Frontal cortex (tissue), 4 donors: Measurements from ENCODE around the gene PDE6D. TPM values are rescaled to one million over a fixed set of nuclear protein-coding genes. Genes with fewer than 3 reads are reported as not detected.

Experiments
- DNase-seq, 2 donors: peaks; one replicate each; pipeline ENCODE4 v3.0.0; 2012; ENCODE audit warnings: low spot score in 2 of 2
- FAIRE-seq: peaks from 2 replicates; lab custom pipeline; 2012; peaks lifted over from hg19 to GRCh38; lab: Jason Lieb, UNC
- total RNA-seq: library from RNA; depleted of rRNA; stranded (reverse); fragments of >200 nt; gene quantifications from one replicate; pipeline ENCODE4 v1.2.3, GENCODE V29; 2014
- donor health status: control.
- donor health status: control.
- donor health status: control.

Gene PDE6D
- 28.1 TPM for total RNA-seq

DNA sequence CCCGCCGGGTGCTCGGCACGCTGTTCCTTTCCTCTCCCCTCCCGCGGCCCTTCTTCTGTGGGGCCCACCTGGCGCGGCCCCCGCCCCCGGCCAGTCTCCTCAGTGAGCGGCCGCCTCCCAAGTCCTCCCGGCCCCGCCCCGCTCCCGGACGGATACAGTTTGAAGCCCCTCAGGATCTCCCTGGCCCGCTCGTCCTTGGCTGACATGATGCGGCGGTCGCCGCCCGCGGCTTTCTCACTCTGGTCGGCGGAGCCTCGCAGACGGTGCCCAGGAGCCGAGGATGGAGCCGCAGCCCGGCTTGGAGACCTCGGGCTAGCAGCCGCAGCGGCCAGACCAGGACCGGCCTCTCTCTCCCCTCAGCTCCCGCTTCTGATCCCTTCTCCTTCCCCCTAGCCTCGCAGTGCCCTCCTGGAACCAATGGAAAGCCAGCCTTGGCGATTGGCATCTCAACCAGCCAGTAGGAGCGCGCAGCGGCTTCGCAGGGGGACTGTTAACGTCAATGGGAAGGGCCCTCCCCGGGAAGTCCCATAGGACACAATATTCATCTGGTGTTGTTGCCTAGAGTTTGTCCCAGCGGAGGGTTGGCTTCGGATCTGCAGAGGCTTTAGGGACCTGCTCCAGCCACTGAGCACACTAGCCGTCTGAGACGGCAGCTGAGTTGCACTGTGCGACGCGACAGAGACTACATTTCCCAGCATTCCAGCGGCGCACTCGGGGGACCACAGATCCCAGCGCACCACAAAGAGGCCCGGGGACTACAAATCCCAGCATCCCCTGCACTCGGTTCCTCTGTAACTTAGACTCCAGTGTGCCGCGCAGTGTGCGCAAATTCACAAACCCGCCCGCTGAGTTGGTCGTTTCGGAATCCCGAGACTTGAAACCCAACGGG lies at the start of gene PDE6D:
TSS of gene PDE6D (minus strand) at position 374 of the 889 bp plus-strand sequence. CDS start at position 206, 168 bp downstream.
- DNase-seq (peak; percentile 96 to 97), FAIRE-seq (peak; percentile 6)

DNA sequence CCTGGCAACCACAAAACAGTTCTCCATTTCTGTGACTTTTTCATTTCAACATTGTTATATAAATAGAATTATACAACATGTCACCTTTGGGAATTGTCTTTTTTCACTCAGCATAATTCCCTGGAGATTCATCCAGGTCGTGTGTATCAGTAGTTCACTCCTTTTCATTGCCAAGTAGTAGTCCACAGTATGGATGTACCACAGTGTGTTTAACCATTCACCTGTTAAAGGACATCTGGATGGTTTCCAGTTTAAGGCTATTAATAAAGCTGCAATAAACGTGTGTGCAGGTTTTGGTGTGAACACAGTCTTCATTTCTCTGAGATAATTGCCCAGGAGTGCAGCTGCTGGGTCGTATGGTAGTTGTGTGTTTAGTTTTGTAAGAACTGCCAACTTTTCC lies 40.8 kb upstream of the PDE6D start:
- FAIRE-seq (no peak), DNase-seq (no peak)

DNA sequence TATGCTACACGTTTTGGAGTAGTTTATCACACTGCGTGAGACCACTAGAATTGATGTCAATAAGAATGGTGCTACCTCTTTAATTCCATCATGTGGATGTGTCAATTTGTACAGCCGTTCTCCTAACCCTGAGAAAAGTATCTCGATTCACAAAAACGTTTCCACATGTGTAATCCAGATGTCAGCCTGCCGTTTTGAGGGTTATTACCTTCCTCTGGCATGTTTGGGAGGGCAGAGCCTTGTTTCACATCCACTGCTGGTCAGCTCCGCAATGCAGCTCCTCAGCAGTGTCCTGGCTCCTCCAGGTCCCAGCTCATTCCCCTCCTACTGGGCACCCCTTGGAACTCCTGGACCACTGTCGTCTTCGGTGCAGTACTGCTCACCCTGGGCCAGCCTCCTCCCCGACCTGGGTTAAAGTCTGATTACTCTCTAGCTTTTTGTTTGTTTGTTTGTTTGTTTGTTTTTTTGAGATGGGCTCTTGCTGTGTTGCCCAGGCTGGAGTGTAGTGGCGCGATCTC lies 39.8 kb upstream of the PDE6D start:
- DNase-seq: no peak
- FAIRE-seq: no peak

DNA sequence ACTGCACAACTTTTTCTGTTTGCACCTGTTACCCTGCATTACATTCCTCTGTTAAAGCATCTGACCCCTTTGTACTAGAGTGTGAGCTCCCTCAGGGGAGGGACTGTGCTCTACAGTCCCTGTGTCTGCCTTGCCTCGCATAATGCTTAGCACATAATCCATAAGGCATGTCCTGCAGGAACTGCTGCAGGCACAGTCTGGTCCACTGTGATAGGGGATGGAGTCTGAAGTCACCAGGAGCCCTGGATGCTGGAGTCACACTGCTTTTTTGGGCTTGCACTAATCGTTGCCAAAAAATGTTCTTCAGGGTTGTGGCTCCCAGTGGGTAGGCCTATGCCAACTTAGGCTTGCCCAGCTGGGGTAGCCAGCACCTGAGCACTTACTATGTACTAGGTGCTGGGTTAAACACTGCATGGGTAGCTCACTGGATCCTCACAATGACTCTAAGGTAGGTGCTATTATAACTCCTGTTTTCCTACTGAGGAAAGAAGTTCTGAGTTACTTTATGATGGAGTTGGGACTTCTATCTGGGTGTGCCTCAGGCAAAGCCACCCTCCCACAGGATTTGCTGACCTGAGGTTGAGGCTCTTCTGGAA lies 38.5 kb upstream of the PDE6D start:
- DNase-seq (no peak), FAIRE-seq (no peak)

DNA sequence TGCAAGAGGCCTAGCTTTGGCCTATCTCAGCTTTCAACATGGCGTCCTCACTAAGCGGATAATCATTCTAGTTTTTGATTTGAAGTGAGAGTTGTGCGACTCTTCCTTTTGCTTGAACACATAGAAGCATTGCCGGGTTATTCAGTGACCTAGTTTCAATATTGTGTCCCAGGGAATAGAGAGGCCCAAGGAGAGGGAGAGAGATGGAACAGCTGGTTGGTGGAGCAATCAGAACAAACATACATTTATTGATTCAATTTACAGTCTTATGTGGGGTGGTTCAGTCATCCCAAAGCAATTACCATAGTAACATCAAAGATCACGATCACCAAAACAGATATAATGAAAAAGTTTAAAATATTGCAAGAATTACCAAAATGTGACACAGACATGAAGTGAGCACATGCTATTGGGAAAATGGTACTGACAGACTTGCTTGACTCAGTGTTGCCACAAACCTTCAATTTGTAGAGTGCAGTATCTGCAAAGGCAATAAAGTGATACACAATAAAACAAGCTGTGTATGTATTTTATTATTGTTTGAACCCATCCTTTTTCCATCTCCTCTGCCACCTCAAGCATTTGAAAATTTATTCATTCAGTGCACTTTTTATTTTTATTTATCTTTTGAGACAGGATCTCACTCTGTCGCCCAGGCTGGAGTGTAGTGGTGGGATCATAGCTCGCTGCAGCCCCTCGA lies 35.4 kb upstream of the PDE6D start:
- no peak for DNase-seq
- FAIRE-seq: no peak

DNA sequence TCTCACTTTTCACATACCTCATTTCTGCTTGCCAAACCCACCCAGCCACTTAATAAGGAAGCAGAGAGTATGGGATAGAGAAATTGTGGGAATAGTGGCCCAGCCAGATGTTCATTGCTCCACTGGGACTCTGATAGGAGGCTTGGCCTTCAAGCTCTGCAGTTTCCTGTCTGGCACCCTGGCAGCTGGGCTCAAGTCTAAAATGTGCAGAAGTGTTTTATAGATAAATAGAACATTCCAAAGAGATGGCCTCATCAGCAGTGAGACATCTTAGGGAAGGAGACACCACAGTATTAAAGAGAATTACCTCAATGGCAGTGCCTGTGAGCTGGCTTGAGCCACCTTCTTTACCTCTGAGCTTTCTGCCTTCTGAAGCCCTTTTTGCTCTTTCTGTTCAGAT lies 29.8 kb upstream of the PDE6D start:
- no peak for DNase-seq

DNA sequence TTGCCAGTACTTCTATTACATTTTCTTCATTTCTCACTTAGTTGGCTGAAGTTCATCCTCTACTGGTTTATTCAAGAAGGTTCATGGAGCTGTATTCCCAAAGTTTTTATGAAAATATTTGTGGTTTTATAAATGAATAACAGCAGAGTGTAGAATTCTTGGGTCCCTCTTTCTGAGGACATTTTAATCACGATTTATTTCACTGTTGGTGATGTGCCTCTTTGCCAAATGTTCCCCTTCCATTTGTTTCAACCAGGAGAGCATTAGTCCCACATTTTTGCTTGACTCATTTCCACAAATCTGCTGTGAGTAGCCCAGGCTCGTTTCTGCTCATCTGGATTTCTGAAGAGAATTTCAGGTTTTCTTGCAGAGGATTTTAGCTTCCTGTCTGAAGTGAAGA lies 25.9 kb upstream of the PDE6D start:
- no peak for FAIRE-seq

More for the DNA sequence above, 29.8 kb upstream of the PDE6D start:
- no peak for FAIRE-seq

DNA sequence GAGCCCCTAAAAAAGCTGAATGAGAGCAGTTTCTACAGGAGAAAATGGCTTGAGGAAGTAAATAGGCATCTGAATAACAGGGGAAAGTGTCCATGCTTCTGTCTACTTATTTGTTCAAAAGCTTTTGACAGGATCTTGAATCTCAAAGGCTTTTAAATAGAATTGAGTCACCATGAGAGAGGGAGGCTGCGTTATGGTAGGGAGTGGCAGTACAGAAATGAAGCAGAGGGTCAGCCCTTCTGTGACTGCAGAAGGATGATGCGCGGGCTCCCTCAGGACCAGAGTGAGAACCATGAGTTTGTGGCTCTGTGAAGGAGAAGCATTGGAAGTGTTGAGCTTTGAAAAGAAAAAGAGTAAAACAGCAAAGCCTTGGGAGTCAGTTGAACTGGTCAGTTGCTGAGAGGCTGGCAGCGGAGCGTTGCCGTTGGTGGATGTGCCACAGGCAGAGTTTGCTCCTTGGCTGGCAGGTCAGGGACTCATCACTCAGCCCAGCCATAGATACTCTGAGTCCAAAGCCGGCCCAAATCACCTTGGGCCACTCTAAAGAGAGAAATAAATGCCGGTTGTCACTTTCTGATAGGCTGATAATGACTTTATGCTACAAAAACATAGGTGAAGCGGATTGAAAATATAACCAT lies 22.5 kb upstream of the PDE6D start:
- FAIRE-seq (no peak), DNase-seq (no peak)

More for the DNA sequence above, 25.9 kb upstream of the PDE6D start:
- DNase-seq: no peak

DNA sequence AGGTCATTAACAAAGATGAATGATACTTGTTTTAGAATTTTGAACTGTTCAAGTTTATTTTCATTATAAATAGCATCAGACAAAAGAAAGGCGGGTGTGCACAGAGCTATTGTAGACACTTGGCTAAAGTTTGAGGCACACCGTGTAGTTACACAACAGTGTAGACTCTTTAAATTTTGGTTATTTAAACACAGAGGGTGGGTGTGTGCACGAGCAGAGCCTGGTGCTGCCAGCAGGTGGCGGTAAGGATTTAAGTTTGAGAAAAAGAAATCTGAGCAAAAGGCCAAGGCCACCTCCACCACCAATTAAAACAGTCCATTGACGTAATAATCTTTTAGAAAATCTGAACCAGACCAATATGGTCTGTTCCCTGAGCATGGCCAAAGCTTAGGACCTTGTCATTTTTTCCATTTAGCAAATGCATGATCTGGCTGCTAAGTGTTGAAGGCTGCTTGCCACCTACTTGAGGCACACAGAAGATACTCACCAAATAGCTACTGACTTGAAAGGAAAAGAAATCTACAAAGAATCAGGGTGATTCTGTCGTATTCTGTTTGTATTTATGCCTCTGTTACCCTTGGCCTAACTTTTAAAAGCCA lies 19.5 kb upstream of the PDE6D start:
- DNase-seq (no peak), FAIRE-seq (no peak)

DNA sequence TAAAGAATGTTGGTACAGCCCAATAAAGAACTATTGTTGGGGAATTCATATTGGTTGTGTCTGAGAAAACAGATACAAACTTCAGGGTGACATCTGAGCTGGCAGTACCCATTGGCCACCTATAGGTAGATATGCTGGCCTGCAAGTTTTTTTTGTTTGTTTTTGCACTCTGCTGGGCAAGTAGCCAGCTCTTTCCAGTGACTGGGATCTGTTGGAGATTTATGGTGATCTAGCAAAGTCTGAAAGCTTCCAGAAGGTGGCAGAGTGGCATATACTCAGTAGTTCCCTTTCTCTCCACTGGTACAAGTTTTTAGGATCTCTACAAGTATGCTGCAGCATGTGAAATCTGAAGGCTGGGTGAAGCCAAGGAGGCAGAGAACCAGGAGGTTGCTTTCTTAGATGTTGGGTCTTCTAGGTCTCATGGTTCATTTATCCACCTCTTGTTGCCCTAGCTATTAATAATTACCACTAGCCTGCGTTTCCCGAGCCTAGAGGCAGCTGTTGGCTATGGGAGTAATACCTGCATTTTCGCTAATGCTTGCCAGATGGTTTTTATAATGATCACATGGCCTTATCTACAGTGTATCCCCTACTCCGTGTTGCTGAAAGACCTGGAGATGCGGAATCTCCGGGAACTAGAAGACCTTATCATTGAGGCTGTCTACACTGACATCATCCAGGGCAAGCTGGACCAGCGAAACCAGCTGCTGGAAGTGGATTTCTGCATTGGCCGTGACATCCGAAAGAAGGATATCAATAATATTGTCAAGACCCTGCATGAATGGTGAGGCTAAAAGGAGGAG lies 14.6 kb upstream of the PDE6D start:
- DNase-seq: no peak
- no peak for FAIRE-seq

DNA sequence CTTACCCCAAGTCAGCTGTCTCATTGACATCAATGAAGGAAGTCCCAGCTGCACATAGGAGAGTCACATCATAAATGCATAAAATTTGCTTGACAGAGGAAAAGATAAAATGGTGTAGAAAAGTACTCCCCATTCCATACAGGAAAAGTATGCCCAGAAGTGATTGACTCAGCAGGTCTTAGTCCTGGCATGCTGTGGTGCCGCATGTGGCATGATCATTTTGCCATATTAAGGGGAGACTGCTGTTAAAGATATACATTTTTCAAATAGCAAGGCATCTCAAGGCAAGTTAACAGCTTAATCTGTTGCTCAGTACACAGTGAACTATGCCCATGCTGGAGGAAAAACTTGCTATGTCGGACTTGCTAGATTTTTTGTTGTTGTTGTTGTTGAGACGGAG lies 13.3 kb upstream of the PDE6D start:
- DNase-seq (no peak), FAIRE-seq (no peak)

DNA sequence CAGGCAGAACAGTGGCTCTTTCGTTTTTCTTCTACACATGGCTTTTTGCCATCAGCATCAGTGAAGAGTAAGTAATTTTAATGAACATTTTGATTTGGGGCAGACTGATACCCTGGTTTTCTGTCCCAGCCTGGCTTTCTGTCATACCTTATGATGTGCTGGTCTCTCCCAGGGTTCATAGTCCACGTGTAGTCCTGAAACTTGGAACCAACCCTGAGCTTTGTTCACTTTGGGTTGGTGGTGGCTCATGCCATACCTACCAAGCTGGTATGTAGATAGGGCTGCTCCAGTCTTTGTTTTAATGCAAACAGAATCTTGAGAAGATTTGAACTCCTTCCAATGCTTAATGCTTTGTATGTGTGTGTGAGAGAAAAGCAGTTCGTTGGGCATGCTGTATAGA lies 10.0 kb upstream of the PDE6D start:
- FAIRE-seq (no peak), DNase-seq (no peak)

DNA sequence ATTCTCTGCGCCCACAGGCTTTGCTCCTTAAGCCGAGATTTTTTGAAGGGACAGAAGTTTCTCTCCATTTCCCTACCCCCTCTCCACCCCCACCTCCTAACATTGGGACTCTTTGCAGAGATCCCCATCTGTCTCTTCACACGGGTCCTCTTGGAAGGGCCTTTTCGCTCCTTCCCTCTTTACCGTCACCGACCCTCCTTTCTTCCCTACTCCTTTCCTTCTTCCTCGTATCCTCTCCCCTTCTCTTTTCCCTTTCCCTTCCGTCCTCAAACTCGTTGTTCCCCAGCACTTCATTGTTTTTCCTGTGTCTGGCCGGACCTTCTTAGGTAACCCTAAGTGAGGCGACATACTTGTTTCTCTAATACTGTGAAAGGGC lies 5.8 kb upstream of the PDE6D start:
- FAIRE-seq: no peak

DNA sequence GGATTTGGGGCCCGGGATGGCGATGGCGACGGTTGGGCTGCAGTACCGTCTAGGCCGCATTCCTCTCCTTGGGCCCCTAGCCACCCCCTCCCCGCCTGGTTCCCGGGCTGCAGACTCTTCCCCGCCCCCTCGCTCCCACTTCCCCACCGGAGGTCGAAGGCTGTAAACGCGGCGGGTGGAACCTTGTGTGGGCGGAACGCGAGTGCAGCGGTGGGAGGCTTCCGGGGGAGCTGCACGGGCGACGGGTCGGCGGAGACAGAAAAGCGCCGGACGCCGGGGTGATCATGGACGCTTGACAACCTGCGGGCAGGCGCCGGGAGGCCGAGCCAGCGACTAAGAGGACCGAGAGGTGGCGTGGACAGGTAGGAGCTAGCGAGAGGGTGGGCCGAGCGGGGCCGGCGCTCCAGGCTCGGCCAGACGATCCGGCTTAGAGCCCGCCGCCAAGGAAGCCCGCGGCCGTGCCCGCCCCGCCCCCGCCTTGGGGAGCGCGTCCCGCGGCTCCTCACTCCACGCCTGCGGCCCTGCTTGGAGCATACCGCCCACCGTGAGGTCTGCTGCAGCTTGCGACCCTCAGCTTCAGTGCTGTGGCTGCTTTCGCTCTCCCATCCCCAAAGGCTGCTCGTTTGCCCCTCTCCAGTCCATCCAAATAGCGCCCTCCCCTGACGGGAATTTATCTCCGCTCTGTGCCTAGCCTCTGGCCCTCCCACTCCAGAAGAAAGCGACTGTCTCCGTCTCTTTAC lies 5.3 kb upstream of the PDE6D start, which contains the start of gene COPS7B:
TSS of gene COPS7B (plus strand) at position 269 of the 740 bp plus-strand sequence. CDS start 2,126 bp downstream, outside the sequence.
- DNase-seq: peak; percentile 68 to 77
- FAIRE-seq: no peak

More for the DNA sequence above, 5.8 kb upstream of the PDE6D start:
- DNase-seq: no peak

DNA sequence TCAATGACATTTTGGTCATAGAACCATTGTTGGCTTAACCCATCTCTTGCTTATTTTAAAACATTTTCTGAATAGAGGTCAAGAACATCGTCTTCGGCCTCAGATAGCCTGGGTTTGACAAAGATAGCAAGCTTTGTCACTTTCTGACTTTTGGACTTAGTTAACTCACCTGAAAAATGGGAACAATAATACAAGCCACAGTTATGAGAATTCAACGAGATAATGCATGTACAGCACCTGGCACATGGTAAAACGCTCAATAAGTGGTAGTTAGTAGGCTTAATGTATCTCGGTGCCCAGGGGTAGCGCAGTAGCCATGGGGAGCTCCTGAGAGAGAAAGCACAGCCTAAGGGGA lies 4.7 kb upstream of the PDE6D start:
- FAIRE-seq (no peak), DNase-seq (no peak)

DNA sequence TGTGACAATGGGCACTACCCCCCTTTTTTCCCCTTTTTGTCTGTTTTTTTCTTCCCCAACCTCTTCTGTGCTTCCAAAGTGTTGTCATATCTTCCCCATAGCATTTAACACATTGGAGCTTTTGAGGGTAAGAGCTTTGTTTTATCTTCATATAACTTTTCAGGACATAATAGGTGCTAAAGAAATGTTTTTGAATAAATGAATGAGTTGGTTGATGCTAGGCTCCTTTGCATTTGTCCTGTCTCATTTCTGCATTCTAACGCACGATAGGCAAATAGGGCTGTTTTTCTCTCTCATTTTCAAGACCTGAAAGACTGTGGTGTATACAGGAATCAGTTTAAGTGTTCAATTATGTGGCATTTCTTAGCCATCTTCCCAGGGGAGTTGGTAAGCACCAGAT lies 4.3 kb upstream of the PDE6D start:
- no peak for DNase-seq
- FAIRE-seq: no peak

DNA sequence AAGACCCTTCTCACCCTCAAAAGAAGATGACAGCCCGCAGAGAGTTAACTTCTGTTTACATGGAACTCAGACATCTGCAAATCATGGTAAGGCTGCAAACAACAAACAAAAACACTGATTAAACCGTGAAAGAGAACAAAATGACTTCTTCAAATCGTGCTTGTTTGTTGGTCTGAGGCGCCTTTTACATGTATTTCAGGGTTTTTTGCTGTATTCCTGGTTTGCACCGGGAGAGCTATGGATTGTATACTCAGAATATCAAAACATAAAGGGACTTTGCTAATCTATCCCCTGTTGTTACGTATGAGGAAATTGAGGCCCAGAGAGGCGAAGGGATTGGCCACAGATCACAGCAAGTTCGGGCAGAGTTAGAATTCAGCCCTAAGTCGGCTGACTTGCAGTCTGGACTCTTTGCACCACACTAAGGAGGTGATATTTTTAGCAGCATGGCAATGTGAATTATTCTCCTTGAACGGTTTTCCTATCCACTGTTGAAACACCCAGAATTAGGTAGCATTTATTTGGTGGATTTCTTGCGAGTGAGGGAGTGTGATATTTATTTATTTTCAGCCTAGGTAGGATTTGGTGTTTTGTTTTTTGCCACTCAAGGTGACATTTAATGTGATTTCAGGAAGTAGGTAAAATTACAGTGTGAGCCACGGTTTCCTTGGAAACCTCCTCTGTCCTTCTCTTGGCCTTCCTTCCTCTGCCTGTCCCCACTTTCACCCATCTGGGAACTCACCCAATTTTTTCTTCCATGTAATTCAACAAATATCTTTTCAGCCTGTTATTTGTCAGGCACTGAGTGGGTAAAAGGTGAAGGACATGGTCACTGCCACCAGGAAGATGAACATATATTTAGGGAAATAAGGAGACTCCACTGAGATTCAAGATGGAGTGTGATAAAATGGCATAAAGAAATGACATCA lies 980 bp upstream of the PDE6D start:
- no peak for DNase-seq
- FAIRE-seq: no peak
